AG09309 (cell line): Measurements from ENCODE around the gene LMNTD2.

Experiments
- DNase-seq: peaks from one replicate; pipeline ENCODE4 v3.0.0-alpha.2; 2010; ENCODE audit warnings: low read depth
- H3K4me3 ChIP-seq: 2 replicates; pipeline ENCODE4 v1.5.1; 2011; ENCODE audit warnings: mild to moderate bottlenecking, low read depth, low read length, moderate library complexity; ENCODE audit not compliant: control insufficient read depth
- CTCF ChIP-seq: IDR thresholded peaks from 2 replicates; pipeline ENCODE4 v1.5.1; 2011; ENCODE audit warnings: mild to moderate bottlenecking, low read depth, low read length, inconsistent platforms; ENCODE audit not compliant: insufficient read depth, control insufficient read depth; ENCODE audit errors: missing control alignments

The LMNTD2 gene

DNA sequence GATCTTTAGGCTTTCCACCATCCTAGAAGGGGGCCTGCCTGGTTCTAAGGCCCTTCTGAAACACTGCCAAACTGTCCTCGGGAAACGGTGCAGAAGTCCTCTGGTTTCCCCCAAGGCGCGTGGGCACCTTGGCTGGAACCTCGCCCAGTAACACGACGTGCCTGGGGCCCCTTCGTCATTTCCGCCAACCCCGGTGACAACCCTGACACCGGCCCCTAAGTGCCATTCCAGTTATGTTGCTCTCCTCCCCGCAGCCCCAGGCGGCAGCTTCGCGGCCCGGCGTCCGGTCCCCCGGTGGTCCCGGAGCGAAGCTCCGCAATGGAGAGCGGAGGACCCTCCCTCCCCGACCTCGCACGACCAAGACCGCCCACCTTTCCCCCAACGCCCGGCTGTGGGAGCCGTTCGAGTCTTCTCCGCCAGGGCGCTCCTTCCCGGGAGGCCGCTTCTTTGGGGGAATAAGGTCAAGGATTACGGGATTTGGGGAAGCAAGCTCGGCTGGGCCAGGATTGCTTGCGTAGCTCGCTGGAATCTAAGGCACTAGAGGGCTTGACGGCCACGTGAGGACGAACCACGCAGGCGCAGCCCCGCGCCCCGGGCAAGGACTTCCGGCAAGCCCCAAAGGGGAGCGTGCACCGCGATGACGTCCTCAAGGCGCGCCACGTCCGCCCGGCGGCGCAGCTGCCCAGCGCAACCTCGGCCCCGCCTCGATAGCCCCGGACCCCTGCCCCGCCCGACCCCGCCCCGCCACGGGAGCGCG, 54.1 kb downstream of the LMNTD2 start:
- peak; percentile 91 for DNase-seq
- TF ChIP-seq CTCF = no peak

DNA sequence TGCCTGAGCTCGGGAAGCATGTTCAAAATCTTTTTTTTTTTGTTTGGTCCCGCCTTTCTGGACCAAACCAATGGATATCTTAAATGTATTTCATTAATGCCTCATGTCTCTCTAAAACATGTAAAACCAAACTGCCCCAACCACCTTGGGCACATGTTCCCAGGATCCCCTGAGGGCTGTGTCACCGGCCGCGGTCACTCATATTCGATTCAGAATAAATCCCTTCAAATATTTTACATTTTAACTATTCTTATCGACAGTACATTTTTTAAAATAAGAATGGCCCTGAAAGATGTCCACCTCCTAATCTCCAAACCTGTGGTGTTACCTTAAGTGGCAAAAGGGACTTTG, 55.6 kb downstream of the LMNTD2 start:
- TF ChIP-seq CTCF = no peak
- peak overlapping the region; percentile 76 for H3K4me3 ChIP-seq
- no peak for DNase-seq

More for the DNA sequence above, 54.1 kb downstream of the LMNTD2 start:
- H3K4me3 ChIP-seq = peak overlapping the region; percentile 81
